Pancreas (tissue), 10 donors: Measurements from ENCODE around the gene PPFIBP2. TPM values are rescaled to one million over a fixed set of nuclear protein-coding genes. Genes with fewer than 3 reads are reported as not detected.

Experiments used
- ATAC-seq, 4 donors: fragments of 200-7000 bp; cut with Tn5 transposase; one replicate each; pipeline versions ENCODE4 v1.8.0 to v1.9.1; 2020; ENCODE audit warnings: mild to moderate bottlenecking in 4 of 4, moderate library complexity in 4 of 4
- DNase-seq, 6 donors: peaks; one replicate each; pipeline ENCODE4 v3.0.0-alpha.2; 2020
- FAIRE-seq: peaks from 2 replicates; lab custom pipeline; 2012; peaks lifted over from hg19 to GRCh38; lab: Jason Lieb, UNC
- H3K27ac ChIP-seq, 4 donors: fragments of 200-600 bp; sonication (generic); 1 replicate in 3 of 4; 2 replicates in 1 of 4; pipeline versions ENCODE4 v1.5.0 to v1.8.0; 2020
- H3K27me3 ChIP-seq, 4 donors: fragments of 200-600 bp; one replicate each; pipeline ENCODE4 v1.8.0; 2021
- H3K36me3 ChIP-seq, 3 donors: fragments of 200-600 bp; sonication (generic) in 1 of 3; one replicate each; pipeline versions ENCODE4 v1.5.0 to v1.8.0; 2020 to 2021
- H3K4me1 ChIP-seq, 3 donors: fragments of 200-600 bp; one replicate each; pipeline ENCODE4 v1.8.0; 2021
- H3K4me3 ChIP-seq, 4 donors: fragments of 200-600 bp; sonication (generic) in 2 of 4; one replicate each; pipeline versions ENCODE4 v1.5.0 to v1.8.0; 2020 to 2021
- H3K9me3 ChIP-seq, 4 donors: fragments of 200-600 bp; one replicate each; pipeline ENCODE4 v1.8.0; 2021
- WGBS, 2 donors: extraction: QIAGEN DNeasy Blood & Tissue Kit; methylation state at CpG; one replicate each; pipeline ENCODE4 v1.1.7; 2013; 5-methylcytosine and 5-hydroxymethylcytosine counted together
- intact Hi-C, 3 donors: fragments of 100-400 bp; cut with DNase I; formaldehyde crosslinking; loops; one replicate each; pipeline versions ENCODE4 v1.11.1 to v1.14.2; 2022
- polyA plus RNA-seq, 2 donors: library from polyadenylated mRNA; stranded (reverse); fragments of 200-250 nt; gene quantifications; one replicate each; pipeline ENCODE4 v1.2.3, GENCODE V29; 2013
- total RNA-seq, 6 donors: library from RNA; stranded (reverse); fragmentation: NEBNext Ultra II Directional in 4 of 6; extraction: Animal tissue kit (Norgen Biotek cat#: 25700) in 4 of 6; gene quantifications; one replicate each; pipeline versions ENCODE4 v1.2.1 to v1.2.4, GENCODE V29; 2021 to 2023
- TF ChIP-seq, protein P1 (sequence below), 4 donors: fragments of 200-600 bp; sonication (generic) in 3 of 4; IDR thresholded peaks; one replicate each; pipeline versions ENCODE4 v1.5.0 to v1.8.0; 2021; ENCODE audit warnings: antibody characterized with exemption in 4 of 4
- donor health status: healthy with polysubstance abuse.
- donor health status: DM: no; HTN: no; CAD: no; lungs with moderate emphysema.
- donor health status: DM: no; HTN: no; CAD: no.
- donor health status: control.
- donor health status: control.
- donor health status: Bipolar disorder and iron deficiency.
- donor health status: DM: yes; HTN: yes; CAD: no.
- donor health status: DM: no; HTN: no; CAD: no.
- donor health status: DM: no; HTN: no; CAD: no.
- donor health status: DM: yes; HTN: yes; CAD: no.

The PPFIBP2 gene
- total and polyA plus RNA-seq, 8 donors: 8.0 to 24.7 (median 11.4) TPM

DNA sequence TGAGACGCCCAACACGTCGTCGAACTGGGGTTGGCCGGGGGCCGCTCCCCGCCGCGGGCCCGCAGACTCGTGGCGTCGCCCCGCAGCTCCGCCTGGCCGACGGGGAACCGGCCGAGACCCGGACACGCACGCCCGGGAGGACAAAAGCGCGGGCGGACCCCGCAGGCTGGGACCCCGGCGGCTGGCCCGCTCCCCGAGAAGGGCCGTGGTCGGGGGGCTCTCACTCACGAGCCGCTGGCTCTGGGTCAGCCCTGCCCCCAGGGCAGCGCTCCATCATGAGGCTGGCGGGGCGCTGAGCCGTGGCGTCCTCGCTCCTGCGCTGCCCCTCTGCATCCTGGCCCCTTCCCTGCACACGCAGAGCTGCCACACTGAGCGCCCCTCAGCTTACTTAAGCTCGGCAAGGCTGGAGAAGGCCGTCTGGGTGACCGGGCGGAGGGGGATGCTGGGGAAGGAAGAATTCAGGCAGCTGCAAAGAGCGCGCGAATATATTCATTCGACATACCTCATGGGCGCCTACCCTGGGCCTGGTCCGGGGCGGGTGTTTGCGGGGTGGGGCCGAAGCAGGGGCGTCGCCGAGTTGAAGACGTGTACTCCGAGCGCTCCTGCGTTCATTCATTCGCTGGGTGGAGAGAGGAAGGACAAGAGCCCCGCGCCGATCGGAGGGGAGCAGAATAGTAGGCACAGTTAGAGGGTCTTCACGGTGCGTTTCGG is 160.1 kb downstream of the PPFIBP2 start:
- 6 to 8% methylated on average over 45 to 72 of the region's 72 CpGs for WGBS, 2 donors
- peak; percentile 51 to 64 (median 61) for ATAC-seq

DNA sequence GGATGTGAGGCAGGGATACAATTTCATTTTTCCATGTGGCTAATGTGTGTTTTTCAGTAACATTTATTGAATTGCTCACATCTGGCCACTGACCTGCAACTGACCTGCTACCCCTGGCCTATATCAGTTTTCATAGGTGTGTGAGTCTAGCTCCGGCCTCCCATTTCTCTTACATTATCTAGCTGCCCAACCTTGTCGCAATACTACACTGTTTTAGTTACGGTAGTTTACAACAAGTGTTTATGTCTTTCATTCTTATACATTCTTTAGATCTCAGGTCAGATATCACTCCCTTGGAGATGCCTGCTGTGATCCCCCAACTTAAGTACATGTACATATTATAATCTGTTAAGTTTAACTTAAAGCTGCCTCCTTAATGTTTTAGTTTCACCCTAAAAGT is 161.8 kb downstream of the PPFIBP2 start:
- DNase-seq (no peak), FAIRE-seq (no peak), ATAC-seq (no peak)
- TF ChIP-seq, protein P1, sequence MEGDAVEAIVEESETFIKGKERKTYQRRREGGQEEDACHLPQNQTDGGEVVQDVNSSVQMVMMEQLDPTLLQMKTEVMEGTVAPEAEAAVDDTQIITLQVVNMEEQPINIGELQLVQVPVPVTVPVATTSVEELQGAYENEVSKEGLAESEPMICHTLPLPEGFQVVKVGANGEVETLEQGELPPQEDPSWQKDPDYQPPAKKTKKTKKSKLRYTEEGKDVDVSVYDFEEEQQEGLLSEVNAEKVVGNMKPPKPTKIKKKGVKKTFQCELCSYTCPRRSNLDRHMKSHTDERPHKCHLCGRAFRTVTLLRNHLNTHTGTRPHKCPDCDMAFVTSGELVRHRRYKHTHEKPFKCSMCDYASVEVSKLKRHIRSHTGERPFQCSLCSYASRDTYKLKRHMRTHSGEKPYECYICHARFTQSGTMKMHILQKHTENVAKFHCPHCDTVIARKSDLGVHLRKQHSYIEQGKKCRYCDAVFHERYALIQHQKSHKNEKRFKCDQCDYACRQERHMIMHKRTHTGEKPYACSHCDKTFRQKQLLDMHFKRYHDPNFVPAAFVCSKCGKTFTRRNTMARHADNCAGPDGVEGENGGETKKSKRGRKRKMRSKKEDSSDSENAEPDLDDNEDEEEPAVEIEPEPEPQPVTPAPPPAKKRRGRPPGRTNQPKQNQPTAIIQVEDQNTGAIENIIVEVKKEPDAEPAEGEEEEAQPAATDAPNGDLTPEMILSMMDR (IDR thresholded peaks at IDR 0.05): no peak
- H3K4me3 ChIP-seq: no peak overlapping the region
- H3K27me3 ChIP-seq: no peaks in the 10 kb centered on the region
- intact Hi-C loops: no loop called here
- H3K9me3 ChIP-seq: no peaks in the 10 kb centered on the region
- H3K36me3 ChIP-seq: no peaks in the 10 kb centered on the region
- H3K4me1 ChIP-seq: peaks cover 0 to 10% (median 5%) of the 10 kb centered on the region in 3 donors
- 80 to 94% methylated on average over 3 of the region's 3 CpGs for WGBS, 2 donors
- H3K27ac ChIP-seq: no peak overlapping the region

More for the DNA sequence above, 160.1 kb downstream of the PPFIBP2 start:
- intact Hi-C loops: no loop called here
- no peak overlapping the region for H3K27ac ChIP-seq
- peaks cover 0 to 10% (median 5%) of the 10 kb centered on the region in 3 donors for H3K4me1 ChIP-seq
- no peaks in the 10 kb centered on the region for H3K36me3 ChIP-seq
- H3K9me3 ChIP-seq: no peaks in the 10 kb centered on the region
- FAIRE-seq (no peak), DNase-seq (peak in 2 of 6 donors; percentile 22 to 68)
- H3K4me3 ChIP-seq: peak overlapping the region; percentile 10 to 74 (median 48)
- H3K27me3 ChIP-seq: no peaks in the 10 kb centered on the region
- TF ChIP-seq, protein P1 (IDR thresholded peaks at IDR 0.05): no peak

DNA sequence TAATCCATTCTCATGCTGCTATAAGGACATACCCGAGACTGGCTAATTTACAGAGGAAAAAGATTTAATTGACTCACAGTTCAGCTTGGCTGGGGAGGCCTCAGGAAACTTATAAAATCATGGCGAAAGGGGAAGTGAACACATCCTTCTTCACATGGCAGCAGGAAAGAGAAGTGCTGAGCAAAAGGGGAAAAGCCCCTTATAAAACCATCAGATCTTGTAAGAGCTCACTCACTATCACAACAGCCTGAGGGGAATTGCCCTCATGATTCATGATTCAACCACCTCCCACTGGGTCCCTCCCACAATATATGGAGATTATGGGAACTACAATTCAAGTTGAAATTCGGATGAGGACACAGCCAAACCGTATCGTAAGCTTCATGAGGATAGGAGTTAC is 163.3 kb downstream of the PPFIBP2 start:
- Histone ChIP-seq H3K9me3 (no peaks in the 10 kb centered on the region), H3K4me1 (peaks cover 0 to 6% (median 0%) of the 10 kb centered on the region in 3 donors), H3K27me3 (no peaks in the 10 kb centered on the region), H3K36me3 (no peaks in the 10 kb centered on the region), H3K4me3 (no peak overlapping the region), H3K27ac (no peak overlapping the region)
- DNase-seq (no peak), FAIRE-seq (no peak), ATAC-seq (no peak)
- TF ChIP-seq, protein P1 (IDR thresholded peaks at IDR 0.05): no peak
- intact Hi-C loops: no loop called here
- WGBS, 2 donors: 83% methylated on average over 5 of the region's 5 CpGs

DNA sequence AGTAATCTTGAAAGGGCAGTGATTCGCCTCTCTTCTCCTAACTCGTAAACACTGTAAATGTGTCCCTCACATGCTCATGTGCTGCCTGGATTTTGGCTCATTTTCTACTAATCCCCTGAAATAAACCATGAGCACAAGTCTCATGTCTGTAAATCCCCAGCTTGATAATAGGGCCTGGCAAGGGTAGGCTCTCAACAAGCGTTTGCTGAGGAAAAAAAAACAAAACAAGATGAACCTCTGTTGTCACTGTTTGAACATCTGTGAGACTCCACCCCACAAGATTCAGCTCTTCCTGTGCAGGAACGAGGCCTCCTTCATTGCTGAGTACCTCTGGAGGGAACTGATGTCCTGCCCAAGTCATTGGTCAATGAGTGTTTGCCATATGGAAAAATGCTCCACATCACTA is 164.0 kb downstream of the PPFIBP2 start:
- 71 to 73% methylated on average over 4 of the region's 4 CpGs for WGBS, 2 donors
- no peak overlapping the region for H3K4me3 ChIP-seq
- no peak for FAIRE-seq
- H3K9me3 ChIP-seq: no peaks in the 10 kb centered on the region
- DNase-seq: no peak
- TF ChIP-seq, protein P1 (IDR thresholded peaks at IDR 0.05): no peak
- no peak overlapping the region for H3K27ac ChIP-seq
- H3K4me1 ChIP-seq: peaks cover 0 to 5% (median 0%) of the 10 kb centered on the region in 3 donors
- intact Hi-C loops: no loop called here
- H3K36me3 ChIP-seq: no peaks in the 10 kb centered on the region
- ATAC-seq: no peak
- no peaks in the 10 kb centered on the region for H3K27me3 ChIP-seq

DNA sequence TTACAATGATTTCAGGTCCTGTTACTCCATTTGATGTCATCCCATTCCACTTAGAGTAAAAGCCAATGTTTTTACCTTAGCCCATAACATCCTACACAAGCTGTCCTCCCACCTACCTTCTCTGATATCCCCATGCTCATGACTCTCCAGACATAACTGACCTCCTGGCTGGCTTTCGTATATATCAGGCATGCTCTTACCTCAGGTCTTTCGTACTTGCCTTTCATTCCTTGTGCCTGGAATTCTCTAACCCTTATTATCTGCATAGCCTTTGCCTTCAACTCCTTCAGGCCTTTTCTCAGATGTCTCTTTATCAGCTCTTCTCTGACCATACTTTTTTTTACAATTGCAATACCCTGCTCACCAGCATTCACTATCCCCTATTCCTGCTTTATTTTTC is 169.8 kb downstream of the PPFIBP2 start:
- intact Hi-C loops: loop anchor here in 1 of 3 donors (5.0 kb wide), 1 partner anchor 576 kb away; no protein-coding TSS in a partner anchor
- FAIRE-seq (no peak), ATAC-seq (no peak), DNase-seq (no peak)
- no peaks in the 10 kb centered on the region for H3K36me3 ChIP-seq
- H3K4me1 ChIP-seq: no peaks in the 10 kb centered on the region
- H3K9me3 ChIP-seq: no peaks in the 10 kb centered on the region
- no peaks in the 10 kb centered on the region for H3K27me3 ChIP-seq
- TF ChIP-seq, protein P1 (IDR thresholded peaks at IDR 0.05): no peak
- H3K4me3 ChIP-seq: no peak overlapping the region
- 81 to 90% methylated on average over 2 of the region's 2 CpGs for WGBS, 2 donors
- no peak overlapping the region for H3K27ac ChIP-seq
